ENCODE results near the gene GPA33. TPM values are rescaled to one million over a fixed set of nuclear protein-coding genes. Genes with fewer than 3 reads are reported as not detected.

Gene GPA33
- total RNA-seq, 2 donors from 2014 or later, result not detected

DNA sequence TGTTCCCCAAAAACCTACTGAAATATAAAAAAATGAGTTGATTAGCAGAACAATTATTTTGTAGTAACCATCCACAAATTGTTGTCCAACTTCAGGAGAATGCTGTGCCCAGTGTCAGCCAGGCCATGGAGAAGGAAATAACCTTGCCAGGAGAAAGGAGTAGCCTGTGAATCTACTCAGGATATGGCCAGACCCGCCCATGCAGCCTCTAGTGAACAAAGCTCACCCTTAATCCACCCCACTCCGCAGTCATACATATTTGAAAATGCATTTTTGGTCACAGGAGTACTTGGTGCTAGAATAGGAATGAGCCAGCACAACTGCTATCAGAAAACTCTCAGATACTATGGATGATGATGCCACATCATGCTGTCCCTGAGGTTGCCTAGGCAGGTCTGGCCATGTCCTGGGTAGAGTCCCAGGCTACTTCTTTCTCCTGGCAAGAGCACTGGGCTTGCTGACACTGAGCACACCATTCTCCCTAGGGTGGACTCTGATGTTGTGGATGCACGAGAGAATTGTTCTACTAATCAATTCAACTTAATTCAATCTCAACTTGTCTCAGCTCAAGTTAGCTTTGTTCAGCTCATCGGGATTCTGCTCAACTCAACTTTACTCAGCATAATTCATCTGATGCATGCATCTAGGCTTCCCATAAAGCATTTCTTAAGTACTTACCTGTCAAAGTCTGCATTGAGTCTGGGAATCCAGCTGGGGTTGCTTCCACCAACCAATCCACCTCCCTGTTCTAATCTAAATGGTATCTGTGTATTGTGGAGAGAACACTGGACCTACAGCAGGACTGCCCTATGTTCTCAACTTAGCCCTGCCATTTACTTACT lies 21.9 kb upstream of the GPA33 start:
- Histone ChIP-seq H3K27ac (no peak overlapping the region), H3K4me1 (replicated peaks) (no peaks in the 10 kb centered on the region), H3K4me3 (no peak overlapping the region), H3K36me3 (no peaks in the 10 kb centered on the region), H3K27me3 (replicated peaks; ENCODE audit: insufficient read depth) (no peaks in the 10 kb centered on the region), H3K9me3 (no peaks in the 10 kb centered on the region)
- intact Hi-C loops (cut with DNase I), result no loop called here
- DNase-seq (ENCODE audit: low spot score), result no peak
- TF ChIP-seq POLR2A (IDR thresholded peaks at IDR 0.05), result no peak
- TF ChIP-seq POLR2AphosphoS5 (IDR thresholded peaks at IDR 0.05), result no peak
- TF ChIP-seq, protein P1, sequence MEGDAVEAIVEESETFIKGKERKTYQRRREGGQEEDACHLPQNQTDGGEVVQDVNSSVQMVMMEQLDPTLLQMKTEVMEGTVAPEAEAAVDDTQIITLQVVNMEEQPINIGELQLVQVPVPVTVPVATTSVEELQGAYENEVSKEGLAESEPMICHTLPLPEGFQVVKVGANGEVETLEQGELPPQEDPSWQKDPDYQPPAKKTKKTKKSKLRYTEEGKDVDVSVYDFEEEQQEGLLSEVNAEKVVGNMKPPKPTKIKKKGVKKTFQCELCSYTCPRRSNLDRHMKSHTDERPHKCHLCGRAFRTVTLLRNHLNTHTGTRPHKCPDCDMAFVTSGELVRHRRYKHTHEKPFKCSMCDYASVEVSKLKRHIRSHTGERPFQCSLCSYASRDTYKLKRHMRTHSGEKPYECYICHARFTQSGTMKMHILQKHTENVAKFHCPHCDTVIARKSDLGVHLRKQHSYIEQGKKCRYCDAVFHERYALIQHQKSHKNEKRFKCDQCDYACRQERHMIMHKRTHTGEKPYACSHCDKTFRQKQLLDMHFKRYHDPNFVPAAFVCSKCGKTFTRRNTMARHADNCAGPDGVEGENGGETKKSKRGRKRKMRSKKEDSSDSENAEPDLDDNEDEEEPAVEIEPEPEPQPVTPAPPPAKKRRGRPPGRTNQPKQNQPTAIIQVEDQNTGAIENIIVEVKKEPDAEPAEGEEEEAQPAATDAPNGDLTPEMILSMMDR (IDR thresholded peaks at IDR 0.05), result no peak
- WGBS, result 94% methylated on average over 4 of the region's 4 CpGs

DNA sequence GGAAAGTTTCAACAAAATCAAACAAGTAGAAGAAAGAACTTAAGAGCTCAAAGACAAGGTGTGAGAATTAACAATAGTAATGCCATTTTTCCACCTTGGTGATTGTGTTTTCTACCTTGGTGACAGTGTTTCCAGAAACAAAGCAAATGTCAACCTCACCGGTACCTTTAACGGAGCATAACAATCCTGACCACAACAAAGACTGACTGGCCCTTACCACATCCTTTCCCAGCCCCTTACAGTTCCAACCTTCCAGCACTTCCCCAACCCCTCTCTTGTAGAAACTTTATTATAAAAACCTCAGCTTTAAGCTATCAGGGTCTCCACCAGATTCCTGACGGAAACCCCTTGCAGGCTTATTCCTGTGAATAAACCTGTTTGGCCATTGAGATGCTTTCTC lies 20.4 kb upstream of the GPA33 start:
- 88% methylated on average over 3 of the region's 3 CpGs for WGBS
- intact Hi-C loops (cut with DNase I), result no loop called here
- TF ChIP-seq, protein P1 (IDR thresholded peaks at IDR 0.05), result no peak
- TF ChIP-seq POLR2AphosphoS5 (IDR thresholded peaks at IDR 0.05) (no peak), POLR2A (IDR thresholded peaks at IDR 0.05) (no peak)

DNA sequence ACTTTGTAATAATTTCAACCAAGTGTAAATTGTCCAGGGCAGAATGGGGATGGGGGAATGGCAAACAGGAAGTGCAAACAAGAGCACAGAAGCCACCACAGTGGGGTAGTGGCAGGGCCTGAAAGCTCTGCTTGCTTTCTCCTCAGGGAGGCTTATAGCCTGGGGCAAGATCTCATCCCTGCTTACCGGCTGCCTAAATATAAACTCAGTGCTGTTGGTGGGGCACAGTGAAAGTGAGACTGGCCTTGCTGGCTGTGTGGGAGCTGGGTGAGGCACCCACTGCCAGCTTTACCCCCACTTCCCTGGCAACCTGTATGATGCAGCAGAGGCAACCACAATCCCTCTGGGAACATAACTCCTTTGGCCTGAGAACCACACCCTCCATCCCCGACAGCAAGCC lies 18.9 kb upstream of the GPA33 start:
- WGBS, result 57% methylated on average over 2 of the region's 2 CpGs
- no peak for TF ChIP-seq POLR2A (IDR thresholded peaks at IDR 0.05)
- TF ChIP-seq, protein P1 (IDR thresholded peaks at IDR 0.05), result no peak
- no peak for TF ChIP-seq POLR2AphosphoS5 (IDR thresholded peaks at IDR 0.05)
- no peak overlapping the region for H3K27ac ChIP-seq

More for the DNA sequence above, 20.4 kb upstream of the GPA33 start:
- no peaks in the 10 kb centered on the region for H3K9me3 ChIP-seq
- no peaks in the 10 kb centered on the region for H3K27me3 ChIP-seq (replicated peaks; ENCODE audit: insufficient read depth)
- H3K36me3 ChIP-seq, result no peaks in the 10 kb centered on the region
- DNase-seq (ENCODE audit: low spot score), result no peak
- H3K4me3 ChIP-seq, result no peak overlapping the region
- no peak overlapping the region for H3K27ac ChIP-seq
- no peaks in the 10 kb centered on the region for H3K4me1 ChIP-seq (replicated peaks)

DNA sequence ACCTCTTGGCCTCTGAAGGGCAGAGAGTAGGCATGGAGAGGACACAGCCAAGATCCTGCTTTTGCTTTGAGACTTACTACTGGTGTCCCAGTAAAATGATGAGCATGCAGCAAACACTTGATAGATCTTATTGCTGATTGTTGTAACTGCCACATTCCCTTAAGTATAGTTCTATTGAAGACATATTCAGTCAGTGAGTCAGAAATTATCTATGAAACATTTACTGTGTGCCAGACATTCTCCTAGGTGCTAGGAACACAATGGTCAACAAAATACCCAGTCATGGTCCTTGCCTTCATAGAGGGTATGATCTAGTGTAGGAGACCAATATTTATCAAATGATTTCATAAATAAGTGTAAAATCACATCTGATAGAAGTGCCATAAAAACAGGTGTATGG lies 17.3 kb upstream of the GPA33 start:
- no peak for DNase-seq (ENCODE audit: low spot score)
- H3K9me3 ChIP-seq, result no peaks in the 10 kb centered on the region
- H3K27me3 ChIP-seq (replicated peaks; ENCODE audit: insufficient read depth), result no peaks in the 10 kb centered on the region
- intact Hi-C loops (cut with DNase I), result no loop called here
- H3K27ac ChIP-seq, result no peak overlapping the region
- no peaks in the 10 kb centered on the region for H3K4me1 ChIP-seq (replicated peaks)
- H3K36me3 ChIP-seq, result no peaks in the 10 kb centered on the region
- TF ChIP-seq POLR2A (IDR thresholded peaks at IDR 0.05) (no peak), POLR2AphosphoS5 (IDR thresholded peaks at IDR 0.05) (no peak)
- TF ChIP-seq, protein P1 (IDR thresholded peaks at IDR 0.05), result no peak
- H3K4me3 ChIP-seq, result no peak overlapping the region

More for the DNA sequence above, 18.9 kb upstream of the GPA33 start:
- intact Hi-C loops (cut with DNase I), result no loop called here
- DNase-seq (ENCODE audit: low spot score), result no peak
- Histone ChIP-seq H3K27me3 (replicated peaks; ENCODE audit: insufficient read depth) (no peaks in the 10 kb centered on the region), H3K4me1 (replicated peaks) (no peaks in the 10 kb centered on the region), H3K9me3 (no peaks in the 10 kb centered on the region), H3K4me3 (no peak overlapping the region), H3K36me3 (no peaks in the 10 kb centered on the region)

DNA sequence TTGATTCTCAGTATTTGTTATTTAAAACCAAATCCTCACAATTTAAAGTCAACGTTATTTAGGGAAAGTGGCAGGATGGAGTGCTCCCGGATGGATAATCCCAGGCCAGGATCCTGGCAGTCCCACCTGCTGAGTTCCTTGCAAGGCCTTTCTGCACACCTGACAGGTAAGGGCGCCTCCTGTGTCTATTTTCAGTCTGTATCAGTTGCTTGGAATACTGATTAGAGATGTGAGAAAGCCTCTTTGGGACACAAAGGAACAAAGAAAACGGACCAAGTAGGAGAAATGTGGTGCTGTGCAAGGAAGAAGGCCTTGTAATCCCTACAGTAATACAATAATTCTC lies 15.9 kb upstream of the GPA33 start:
- Histone ChIP-seq H3K4me1 (replicated peaks) (no peaks in the 10 kb centered on the region), H3K27me3 (replicated peaks; ENCODE audit: insufficient read depth) (no peaks in the 10 kb centered on the region), H3K36me3 (no peaks in the 10 kb centered on the region), H3K4me3 (no peak overlapping the region), H3K9me3 (no peaks in the 10 kb centered on the region), H3K27ac (no peak overlapping the region)
- 85% methylated on average over 4 of the region's 4 CpGs for WGBS
- no peak for TF ChIP-seq POLR2A (IDR thresholded peaks at IDR 0.05)
- TF ChIP-seq POLR2AphosphoS5 (IDR thresholded peaks at IDR 0.05), result no peak
- TF ChIP-seq, protein P1 (IDR thresholded peaks at IDR 0.05), result no peak
- intact Hi-C loops (cut with DNase I), result no loop called here
- DNase-seq (ENCODE audit: low spot score), result no peak
